ENCODE data around the gene AURKA.

The AURKA gene

GRCh38 chr20:56328861-56329260 lies 63.2 kb downstream of the AURKA start:
- no peak overlapping the region for H2AFZ ChIP-seq (ENCODE audit: low read depth, low read length, severe bottlenecking)
- no peaks in the 10 kb centered on the region for H3F3A ChIP-seq (ENCODE audit: insufficient read depth)
- no peak overlapping the region for H3K27ac ChIP-seq (ENCODE audit: low read depth, low read length)
- TF ChIP-seq CTCF (IDR thresholded peaks at IDR 0.05; ENCODE audit: insufficient read depth, low read length, poor library complexity, severe bottlenecking), result no peak
- no peak for TF ChIP-seq EZH2phosphoT487 (conservative IDR thresholded peaks at IDR 0.05; ENCODE audit: low read length)
- H3K36me3 ChIP-seq (ENCODE audit: low read length), result no peaks in the 10 kb centered on the region
- no peaks in the 10 kb centered on the region for H3K9me2 ChIP-seq (replicated peaks; ENCODE audit: insufficient read depth, low read length)
- H3K9ac ChIP-seq (ENCODE audit: low read length), result no peak overlapping the region
- no peak overlapping the region for H3K4me3 ChIP-seq (ENCODE audit: insufficient read depth, low read length, poor library complexity, severe bottlenecking)
- no peak overlapping the region for H3K4me2 ChIP-seq (ENCODE audit: low read depth, low read length, poor library complexity, severe bottlenecking)
- no peaks in the 10 kb centered on the region for H3K27me3 ChIP-seq (ENCODE audit: low read length)
- H3K9me3 ChIP-seq (ENCODE audit: insufficient read depth, low read length), result no peaks in the 10 kb centered on the region
- H4K20me1 ChIP-seq (ENCODE audit: low read depth, low read length), result no peaks in the 10 kb centered on the region
- H3K79me2 ChIP-seq (ENCODE audit: insufficient read depth, low read length), result no peaks in the 10 kb centered on the region

GRCh38 chr20:56324806-56325205 lies 67.2 kb downstream of the AURKA start:
- H3K36me3 ChIP-seq (ENCODE audit: low read length), result no peaks in the 10 kb centered on the region
- no peak overlapping the region for H3K4me2 ChIP-seq (ENCODE audit: low read depth, low read length, poor library complexity, severe bottlenecking)
- no peak overlapping the region for H3K9ac ChIP-seq (ENCODE audit: low read length)
- H3K9me2 ChIP-seq (replicated peaks; ENCODE audit: insufficient read depth, low read length), result no peaks in the 10 kb centered on the region
- H3K9me3 ChIP-seq (ENCODE audit: insufficient read depth, low read length), result no peaks in the 10 kb centered on the region
- H3K79me2 ChIP-seq (ENCODE audit: insufficient read depth, low read length), result no peaks in the 10 kb centered on the region
- no peaks in the 10 kb centered on the region for H3K27me3 ChIP-seq (ENCODE audit: low read length)
- H3K4me3 ChIP-seq (ENCODE audit: insufficient read depth, low read length, poor library complexity, severe bottlenecking), result no peak overlapping the region
- H2AFZ ChIP-seq (ENCODE audit: low read depth, low read length, severe bottlenecking), result no peak overlapping the region
- TF ChIP-seq EZH2phosphoT487 (conservative IDR thresholded peaks at IDR 0.05; ENCODE audit: low read length) (no peak), CTCF (IDR thresholded peaks at IDR 0.05; ENCODE audit: insufficient read depth, low read length, poor library complexity, severe bottlenecking) (no peak)
- H3F3A ChIP-seq (ENCODE audit: insufficient read depth), result no peaks in the 10 kb centered on the region
- H4K20me1 ChIP-seq (ENCODE audit: low read depth, low read length), result no peaks in the 10 kb centered on the region
- no peak overlapping the region for H3K27ac ChIP-seq (ENCODE audit: low read depth, low read length)

- H3F3A ChIP-seq (ENCODE audit: insufficient read depth), result no peaks in the 10 kb centered on the region
- no peaks in the 10 kb centered on the region for H3K9me2 ChIP-seq (replicated peaks; ENCODE audit: insufficient read depth, low read length)
- no peak overlapping the region for H3K4me2 ChIP-seq (ENCODE audit: low read depth, low read length, poor library complexity, severe bottlenecking)
- H3K27me3 ChIP-seq (ENCODE audit: low read length), result no peaks in the 10 kb centered on the region
- H3K4me3 ChIP-seq (ENCODE audit: insufficient read depth, low read length, poor library complexity, severe bottlenecking), result no peak overlapping the region
- no peak for TF ChIP-seq EZH2phosphoT487 (conservative IDR thresholded peaks at IDR 0.05; ENCODE audit: low read length)
- no peak for TF ChIP-seq CTCF (IDR thresholded peaks at IDR 0.05; ENCODE audit: insufficient read depth, low read length, poor library complexity, severe bottlenecking)
- no peaks in the 10 kb centered on the region for H4K20me1 ChIP-seq (ENCODE audit: low read depth, low read length)
- no peak overlapping the region for H3K9ac ChIP-seq (ENCODE audit: low read length)
- no peaks in the 10 kb centered on the region for H3K36me3 ChIP-seq (ENCODE audit: low read length)
- no peaks in the 10 kb centered on the region for H3K9me3 ChIP-seq (ENCODE audit: insufficient read depth, low read length)
- H2AFZ ChIP-seq (ENCODE audit: low read depth, low read length, severe bottlenecking), result no peak overlapping the region
- H3K27ac ChIP-seq (ENCODE audit: low read depth, low read length), result no peak overlapping the region
- H3K79me2 ChIP-seq (ENCODE audit: insufficient read depth, low read length), result no peaks in the 10 kb centered on the region
Measured at GRCh38 chr20:56323656-56324055, 68.4 kb downstream of the AURKA start.

Data from SU-DHL-6 (cell line).